HG03469 (cell line): ENCODE results near the gene ARHGEF4.

Experiments used
- ATAC-seq: cut with Tn5 transposase; IDR thresholded peaks from one replicate; pipeline ENCODE4 v1.9.1; 2021; ENCODE audit warnings: mild to moderate bottlenecking, moderate library complexity, moderate number of reproducible peaks; ENCODE audit not compliant: unreplicated experiment

ARHGEF4 gene

DNA sequence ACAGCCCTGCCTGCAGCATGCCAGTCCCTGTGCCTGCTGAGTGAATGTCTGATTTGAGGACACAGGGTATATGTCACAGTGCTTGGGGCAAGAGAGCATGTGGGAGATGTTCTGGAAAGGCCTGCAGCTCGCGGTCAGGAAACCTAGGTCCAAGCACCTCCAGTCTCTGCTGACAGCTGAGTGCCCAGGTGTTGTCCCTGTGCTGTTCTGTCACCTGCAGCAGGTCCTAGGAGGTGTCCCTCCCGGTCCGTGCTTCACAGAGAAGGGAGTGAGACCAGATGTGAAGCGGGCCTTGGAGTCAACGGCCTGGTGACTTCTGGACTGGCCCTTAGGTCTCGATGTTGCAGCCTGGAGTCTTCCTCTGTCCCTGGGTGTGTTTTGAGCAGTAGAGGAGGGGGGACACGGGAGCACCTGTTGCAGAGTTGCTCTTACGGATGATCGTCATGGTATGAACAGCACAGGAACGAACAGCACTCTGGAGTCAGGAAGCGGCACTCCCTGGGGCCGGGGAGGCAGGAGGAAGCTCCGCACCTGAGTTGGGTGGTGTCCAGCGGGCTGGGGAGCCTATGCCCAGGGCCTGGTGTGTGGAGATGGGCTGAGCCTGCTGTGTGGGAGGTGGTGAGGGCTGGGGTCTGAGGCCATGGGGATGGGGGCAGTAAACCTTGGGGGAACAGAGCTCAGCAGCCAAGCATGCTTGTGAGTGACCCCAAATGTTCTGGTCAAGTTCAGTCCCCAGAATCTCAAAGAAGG is 21.6 kb upstream of the ARHGEF4 start:
- no peak for ATAC-seq

DNA sequence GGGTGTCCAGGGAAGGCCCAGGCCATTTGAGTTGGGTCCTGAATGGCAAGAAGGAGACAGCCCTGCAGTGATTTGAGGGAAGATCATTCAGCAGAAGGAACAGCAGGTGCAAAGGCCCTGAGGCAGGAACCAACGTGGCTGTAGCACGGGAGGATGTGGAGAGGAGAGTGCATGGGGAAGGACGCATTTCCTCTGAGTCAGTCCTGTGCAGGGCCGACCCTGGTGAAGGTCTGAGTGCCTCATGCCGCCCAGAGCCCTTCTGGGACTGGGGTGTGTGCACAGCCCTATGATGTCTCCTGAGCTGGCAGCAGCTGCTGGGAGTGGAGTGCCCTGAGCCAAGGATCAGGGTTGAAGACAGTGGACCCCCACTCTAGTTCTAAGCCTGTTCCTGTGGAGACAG is 17.9 kb upstream of the ARHGEF4 start:
- no peak for ATAC-seq

GRCh38 chr2:130819226-130819607 is 17.5 kb upstream of the ARHGEF4 start:
- no peak for ATAC-seq

- no peak for ATAC-seq
These were observed 17.0 kb upstream of the ARHGEF4 start for GRCh38 chr2:130819608-130820278.

DNA sequence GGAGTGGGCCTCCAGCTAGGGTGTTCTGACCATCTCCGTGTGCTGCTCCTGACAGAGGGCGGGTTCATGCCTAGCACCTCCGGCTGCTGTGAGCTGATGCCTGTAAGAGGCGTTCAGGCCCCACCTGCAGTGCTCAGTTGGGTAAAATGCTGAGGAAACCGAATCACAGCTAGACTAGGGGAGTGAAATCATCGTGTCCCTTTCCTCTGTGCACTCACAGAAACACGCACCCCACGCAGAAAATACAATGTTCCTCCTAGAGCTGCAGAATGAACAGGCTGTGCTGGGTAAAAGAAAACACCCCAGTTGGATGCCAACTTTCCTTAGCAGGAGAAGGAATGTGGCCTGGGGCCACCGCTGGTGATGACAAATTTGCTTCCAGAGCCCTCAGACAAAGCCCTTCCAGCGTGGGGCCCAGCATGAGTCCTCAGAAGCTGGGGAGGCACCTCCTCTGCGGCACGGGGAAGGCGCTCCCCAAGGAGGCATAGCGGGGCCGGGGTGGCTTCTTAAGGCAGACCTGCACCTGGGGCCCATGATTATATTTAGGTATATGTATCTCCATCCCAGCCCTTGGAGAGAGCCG is 16.3 kb upstream of the ARHGEF4 start:
- ATAC-seq, result no peak

- ATAC-seq, result no peak
These were observed 14.8 kb upstream of the ARHGEF4 start for GRCh38 chr2:130821867-130822266.

DNA sequence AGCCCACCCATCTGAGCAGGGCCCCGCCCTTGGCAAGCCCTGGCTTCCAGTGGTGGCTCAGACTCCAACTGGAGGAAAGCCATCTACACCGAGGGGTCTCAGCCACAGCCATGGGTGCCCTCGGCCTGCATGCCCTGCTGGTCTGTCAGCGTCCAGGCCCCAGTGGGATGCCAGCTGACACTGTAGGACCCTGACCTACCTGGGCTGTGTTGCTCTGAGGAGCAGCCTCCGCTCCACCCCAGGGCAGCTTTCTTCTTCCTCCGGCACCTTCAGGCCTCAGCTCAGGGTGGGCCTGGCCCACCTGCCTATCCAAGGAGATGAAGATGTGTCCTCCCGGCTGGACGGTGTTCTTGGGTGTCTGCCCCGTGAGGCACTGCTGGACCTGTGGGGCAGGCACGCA is 13.9 kb upstream of the ARHGEF4 start:
- ATAC-seq, result no peak

DNA sequence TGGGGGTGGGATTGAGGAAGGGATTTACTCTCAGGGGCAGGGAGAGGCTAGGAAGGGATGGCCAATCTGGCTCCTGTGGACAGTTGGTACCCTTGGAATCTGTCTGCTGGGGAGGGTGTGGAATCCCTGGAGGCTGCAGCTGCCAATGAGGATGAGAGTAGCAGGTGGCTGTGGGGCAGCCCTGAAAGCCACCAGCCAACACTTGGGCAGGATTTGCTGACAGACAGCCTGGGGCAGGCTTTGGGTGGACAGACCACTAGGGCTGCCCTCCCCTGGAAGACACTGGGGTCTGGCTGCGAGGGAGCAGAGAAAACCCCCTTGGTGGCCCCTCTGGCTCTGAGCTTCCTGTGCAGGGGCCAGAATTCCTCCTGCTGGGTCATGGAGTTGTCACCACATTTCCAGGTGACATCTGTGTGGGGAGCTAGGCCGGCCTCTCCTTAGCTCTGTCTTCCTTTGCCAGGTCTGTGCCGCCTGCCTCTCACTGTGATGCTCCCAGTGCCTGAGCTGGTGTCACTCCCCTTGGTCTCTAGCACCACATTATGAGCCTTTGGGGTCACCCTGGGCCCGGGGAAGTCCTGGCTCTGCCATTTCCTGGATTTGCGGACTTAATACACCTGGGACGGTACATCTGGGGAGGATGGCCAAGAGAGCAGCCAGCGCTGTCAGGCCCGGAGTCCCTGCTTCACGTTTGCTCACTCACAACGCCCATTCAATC is 13.4 kb upstream of the ARHGEF4 start:
- no peak for ATAC-seq

DNA sequence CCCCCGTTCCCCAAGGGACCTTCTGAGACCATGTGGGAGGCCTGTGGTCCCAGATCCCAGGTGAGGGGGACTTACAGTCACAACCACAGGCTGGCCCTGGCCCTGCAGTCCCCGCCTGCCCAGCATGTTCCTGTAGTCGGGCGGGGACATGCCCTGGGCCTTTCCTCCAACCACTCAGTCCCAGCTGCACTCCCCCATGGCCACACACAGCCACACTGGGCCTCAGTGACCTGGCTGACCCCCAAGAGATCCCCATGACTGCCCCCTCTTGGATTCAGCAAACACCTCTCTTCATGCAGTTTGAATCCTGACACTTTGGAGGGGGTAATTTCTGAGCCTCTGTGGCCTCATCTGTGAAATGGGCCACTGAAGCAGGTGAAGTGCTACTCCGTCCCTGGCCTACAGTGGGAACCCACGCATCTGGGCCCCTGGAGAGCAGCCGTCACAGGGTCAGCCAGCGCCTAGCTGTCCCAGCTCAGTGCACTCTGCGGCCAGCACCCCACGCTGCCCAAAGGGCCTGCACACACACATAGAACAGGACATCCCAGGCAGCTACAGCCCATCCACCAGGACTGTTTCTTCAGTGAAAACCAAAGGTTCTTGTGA is 12.7 kb upstream of the ARHGEF4 start:
- ATAC-seq, result peak; percentile 22

DNA sequence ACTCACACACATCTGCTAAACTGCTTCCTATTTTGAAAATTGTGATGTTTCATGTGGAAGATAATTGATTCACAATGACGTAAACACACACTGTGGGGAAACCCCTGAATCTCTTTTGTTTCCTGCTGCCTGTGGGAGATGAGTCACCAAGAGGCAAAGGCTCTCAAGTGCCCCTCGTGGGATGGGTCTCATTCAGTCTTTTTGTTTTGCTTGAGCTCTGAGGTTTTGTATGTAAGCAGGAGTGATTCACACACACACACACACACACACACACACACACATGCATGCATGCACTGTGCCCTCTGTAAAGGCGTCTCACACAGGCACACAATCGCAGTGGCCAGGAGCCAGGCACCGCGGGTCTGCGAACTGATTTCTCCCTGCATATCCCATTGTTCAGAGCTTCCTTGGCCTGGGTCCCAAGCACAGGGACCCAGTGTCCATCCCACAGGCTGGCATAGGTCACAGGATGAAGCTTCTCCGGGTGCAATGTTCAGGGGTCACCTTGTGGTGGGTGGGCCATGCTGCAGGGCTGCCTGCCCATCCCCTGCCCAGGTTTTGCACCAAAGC is 12.1 kb upstream of the ARHGEF4 start:
- peak; percentile 93 for ATAC-seq

DNA sequence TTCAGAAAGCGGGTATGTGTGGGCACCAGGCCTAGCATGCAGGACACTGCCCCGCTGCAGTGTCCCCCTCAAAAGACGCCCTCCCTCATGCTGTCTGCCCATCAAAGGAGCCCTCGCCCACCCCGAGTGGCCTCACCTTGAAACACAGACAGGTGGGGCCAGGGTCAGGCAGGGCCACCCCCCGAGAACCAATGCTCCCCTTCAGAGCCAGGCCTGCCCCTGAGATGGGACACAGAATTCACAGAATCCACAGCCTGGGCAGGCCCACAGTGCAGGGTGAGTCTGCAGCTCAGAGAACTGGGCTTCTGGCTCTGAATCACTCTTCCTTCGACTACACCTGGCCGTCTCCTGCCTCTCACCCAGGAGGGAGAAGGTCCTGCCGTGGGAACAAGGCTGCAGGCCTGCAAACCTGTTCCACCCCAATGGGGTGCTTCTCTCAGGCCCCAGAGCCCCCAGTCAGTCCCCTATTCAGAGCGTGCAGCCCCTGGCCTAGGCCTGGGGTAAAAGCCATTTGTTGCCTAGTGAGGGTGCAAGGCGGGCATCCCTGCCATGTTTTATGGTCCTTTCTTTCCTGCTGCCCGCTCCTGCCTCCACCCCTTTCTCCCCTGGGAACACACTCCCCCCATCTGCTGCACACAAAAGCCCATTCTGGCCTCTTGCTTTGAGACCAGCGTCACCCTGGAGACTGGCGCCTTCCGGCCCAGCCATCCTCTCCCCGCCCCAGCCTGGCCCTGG is 11.3 kb upstream of the ARHGEF4 start:
- ATAC-seq, result no peak

GRCh38 chr2:130825966-130826253 is 10.8 kb upstream of the ARHGEF4 start:
- ATAC-seq, result no peak

DNA sequence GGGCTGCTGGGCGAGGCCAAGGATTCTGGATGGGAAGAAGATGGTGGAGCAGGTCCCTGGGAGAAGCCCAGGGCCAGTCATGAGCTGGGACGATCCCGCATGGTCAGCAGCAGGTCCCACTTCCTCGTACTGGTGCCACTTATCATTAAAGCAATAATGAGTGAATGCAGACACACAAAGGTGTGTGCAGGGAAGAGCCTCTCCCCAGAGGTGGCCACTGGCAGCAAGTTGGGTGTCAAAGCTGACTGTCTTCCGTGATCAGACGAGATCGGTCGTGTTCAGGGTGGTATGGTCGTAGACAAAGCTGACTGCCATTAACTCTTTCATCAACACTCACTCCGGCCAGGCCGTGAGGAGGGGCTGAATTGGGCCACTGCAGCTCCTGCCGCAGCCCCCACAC is 10.3 kb upstream of the ARHGEF4 start:
- ATAC-seq, result no peak

DNA sequence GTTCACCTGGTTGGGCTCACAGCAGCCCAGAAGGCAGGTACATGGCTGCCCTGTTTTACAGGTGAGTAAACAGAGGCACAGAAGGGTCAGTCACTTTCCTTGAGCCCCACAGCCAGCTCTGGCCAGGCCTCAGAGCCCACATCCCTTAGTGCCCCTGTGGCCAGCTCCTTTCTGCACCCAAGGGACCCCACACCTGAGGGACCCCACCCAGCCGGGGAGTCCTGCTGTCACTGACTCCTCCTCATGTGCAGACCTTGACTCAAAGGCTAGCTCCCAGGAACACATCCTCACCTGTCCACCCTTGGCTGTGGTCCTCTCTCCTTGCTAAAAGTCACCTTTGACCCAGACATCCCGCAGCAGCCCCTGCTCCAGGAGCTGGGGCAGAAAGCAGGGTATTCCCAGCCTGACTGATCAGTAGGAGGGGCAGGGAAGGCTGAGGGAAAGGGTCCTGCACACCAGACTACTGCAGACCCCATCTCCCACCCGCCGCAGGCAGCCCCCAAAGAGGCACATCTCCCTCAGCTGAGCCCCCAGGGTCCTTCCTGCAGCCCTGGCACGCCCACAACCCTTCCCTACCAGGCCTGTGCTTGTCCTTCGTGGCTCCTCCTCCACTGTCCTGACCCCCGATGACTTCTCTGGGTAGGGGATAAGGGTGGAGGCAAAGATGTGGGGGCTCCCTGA is 9.8 kb upstream of the ARHGEF4 start:
- no peak for ATAC-seq

GRCh38 chr2:130827502-130828251 is 9.0 kb upstream of the ARHGEF4 start:
- no peak for ATAC-seq

GRCh38 chr2:130828461-130828860 is 8.3 kb upstream of the ARHGEF4 start:
- no peak for ATAC-seq

GRCh38 chr2:130829015-130829414 is 7.7 kb upstream of the ARHGEF4 start:
- no peak for ATAC-seq

GRCh38 chr2:130830538-130830937 is 6.2 kb upstream of the ARHGEF4 start:
- no peak for ATAC-seq

- no peak for ATAC-seq
These were observed 5.4 kb upstream of the ARHGEF4 start for GRCh38 chr2:130831356-130831755.
